PC-9 (cell line): ENCODE measurements around the gene ZNF524. TPM values are rescaled to one million over a fixed set of nuclear protein-coding genes. Genes with fewer than 3 reads are reported as not detected.
A peak's percentile ranks its signal among the peaks of the same experiment; 100 is the strongest.

ENCODE experiments used
- Bru-seq: library from RNA; stranded (reverse); fragments of 400-500 nt; gene quantifications from one replicate; lab custom pipeline; 2021; lab: Mats Ljungman, UMichigan
- BruChase-seq, 2 experiments: library from RNA; stranded (reverse); fragments of 400-500 nt; gene quantifications; one replicate each; lab custom pipeline; 2021; lab: Mats Ljungman, UMichigan
- BruUV-seq: library from RNA; stranded (reverse); fragments of 400-500 nt; replicated peaks from 2 replicates; lab custom pipeline; 2021; lab: Mats Ljungman, UMichigan
- CTCF ChIA-PET: fragments of 300-600 bp; sonication (Branson Sonifier 250); formaldehyde crosslinking; loops from one replicate; lab custom pipeline; 2022; ENCODE audit warnings: antibody characterized with exemption; lab: Charles Lee
- POLR2A ChIA-PET: fragments of 300-600 bp; sonication (Branson Sonifier 250); formaldehyde crosslinking; loops from one replicate; lab custom pipeline; 2022; ENCODE audit warnings: antibody characterized with exemption; ENCODE audit not compliant: unreplicated experiment; lab: Charles Lee
- DNase-seq, 2 experiments: peaks; one replicate each; pipeline versions ENCODE4 v3.0.0 to v3.0.0-alpha.2; 2015 to 2022; ENCODE audit warnings: mixed read lengths in 1 of 2
- H2AFZ ChIP-seq: fragments of 200-600 bp; sonication (generic); 2 replicates; pipeline ENCODE4 v1.8.1; 2017; ENCODE audit warnings: antibody characterized with exemption
- H3F3A ChIP-seq: fragments of 200-600 bp; sonication (generic); 2 replicates; pipeline ENCODE4 v1.8.1; 2017; ENCODE audit warnings: antibody characterized with exemption, mild to moderate bottlenecking, low read depth; ENCODE audit not compliant: insufficient read depth
- H3K27ac ChIP-seq: fragments of 200-600 bp; sonication (generic); 2 replicates; pipeline ENCODE4 v1.6.1; 2016; ENCODE audit warnings: mixed run types
- H3K27me3 ChIP-seq: fragments of 200-600 bp; sonication (generic); 2 replicates; pipeline ENCODE4 v1.6.1; 2016; ENCODE audit warnings: low read depth, mixed run types; ENCODE audit not compliant: insufficient read depth
- H3K36me3 ChIP-seq: fragments of 200-600 bp; sonication (generic); 2 replicates; pipeline ENCODE4 v1.6.1; 2016; ENCODE audit warnings: low read depth, mixed run types
- H3K4me1 ChIP-seq: fragments of 200-600 bp; sonication (generic); replicated peaks from 2 replicates; pipeline ENCODE4 v1.6.1; 2016; ENCODE audit warnings: mixed run types; ENCODE audit not compliant: insufficient read depth
- H3K4me2 ChIP-seq: fragments of 200-600 bp; sonication (generic); 2 replicates; pipeline ENCODE4 v1.6.1; 2017; ENCODE audit warnings: mixed run types
- H3K4me3 ChIP-seq: fragments of 200-600 bp; sonication (generic); 2 replicates; pipeline ENCODE4 v1.6.1; 2016; ENCODE audit warnings: mixed run types
- H3K79me2 ChIP-seq: fragments of 200-600 bp; sonication (generic); 2 replicates; pipeline ENCODE4 v1.6.1; 2017; ENCODE audit warnings: low read depth, mixed run types
- H3K9me2 ChIP-seq: fragments of 200-600 bp; sonication (generic); 2 replicates; pipeline ENCODE4 v1.8.1; 2017; ENCODE audit warnings: mild to moderate bottlenecking; ENCODE audit not compliant: insufficient read depth
- H3K9me3 ChIP-seq: fragments of 200-600 bp; sonication (generic); 2 replicates; pipeline ENCODE4 v1.8.1; 2016; ENCODE audit warnings: low read depth; ENCODE audit not compliant: insufficient read depth
- H4K20me1 ChIP-seq: fragments of 200-600 bp; sonication (generic); 2 replicates; pipeline ENCODE4 v1.8.1; 2017; ENCODE audit not compliant: insufficient read depth
- CTCF ChIP-seq: fragments of 200-600 bp; sonication (generic); conservative IDR thresholded peaks from 2 replicates; pipeline ENCODE4 v1.6.1; 2017; ENCODE audit warnings: mixed run types, antibody characterized with exemption, mild to moderate bottlenecking, moderate library complexity
- EZH2 ChIP-seq: fragments of 200-600 bp; sonication (generic); IDR thresholded peaks from 2 replicates; pipeline ENCODE4 v1.8.0; 2017; ENCODE audit warnings: antibody characterized with exemption, low read depth
- intact Hi-C: fragments of 100-400 bp; cut with micrococcal nuclease; formaldehyde crosslinking; loops from one replicate; pipeline ENCODE4 v1.10.0; 2022; ENCODE audit not compliant: unreplicated experiment
- long read RNA-seq: library from polyadenylated mRNA; stranded (forward); transcript quantifications from one replicate; pipeline ENCODE4 v2.0.0, GENCODE V29; 2022
- total RNA-seq: library from RNA; stranded (reverse); gene quantifications from 2 replicates; pipeline ENCODE4 v1.2.3, GENCODE V29; 2021

ZNF524 gene, protein sequence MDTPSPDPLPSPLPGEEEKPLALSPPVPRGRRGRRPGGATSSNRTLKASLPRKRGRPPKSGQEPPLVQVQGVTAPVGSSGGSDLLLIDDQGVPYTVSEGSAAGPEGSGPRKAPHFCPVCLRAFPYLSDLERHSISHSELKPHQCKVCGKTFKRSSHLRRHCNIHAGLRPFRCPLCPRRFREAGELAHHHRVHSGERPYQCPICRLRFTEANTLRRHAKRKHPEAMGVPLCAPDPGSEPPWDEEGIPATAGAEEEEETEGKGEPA
- total RNA-seq: 30.0 and 37.0 TPM in 2 replicates
- percentile 70 among the genes with signal in this experiment for Bru-seq, nascent RNA
- percentile 74 among the genes with signal in this experiment for BruChase-seq, experiment 1, labeled RNA remaining after a 2-hour chase
- percentile 76 among the genes with signal in this experiment for BruChase-seq, experiment 2, labeled RNA remaining after a 6-hour chase
- long read RNA-seq, transcript ZNF524-201 (2 exons, 1,102 nt): major isoform, 35 of 45 reads
- long read RNA-seq, transcript ZNF524-203 (1 exons, 1,260 nt): minor isoform, 7 of 45 reads
- long read RNA-seq, partial matches to known transcripts: 0 of 45 reads
- long read RNA-seq, other reads (novel, unspliced or antisense): 3 of 45 reads

DNA sequence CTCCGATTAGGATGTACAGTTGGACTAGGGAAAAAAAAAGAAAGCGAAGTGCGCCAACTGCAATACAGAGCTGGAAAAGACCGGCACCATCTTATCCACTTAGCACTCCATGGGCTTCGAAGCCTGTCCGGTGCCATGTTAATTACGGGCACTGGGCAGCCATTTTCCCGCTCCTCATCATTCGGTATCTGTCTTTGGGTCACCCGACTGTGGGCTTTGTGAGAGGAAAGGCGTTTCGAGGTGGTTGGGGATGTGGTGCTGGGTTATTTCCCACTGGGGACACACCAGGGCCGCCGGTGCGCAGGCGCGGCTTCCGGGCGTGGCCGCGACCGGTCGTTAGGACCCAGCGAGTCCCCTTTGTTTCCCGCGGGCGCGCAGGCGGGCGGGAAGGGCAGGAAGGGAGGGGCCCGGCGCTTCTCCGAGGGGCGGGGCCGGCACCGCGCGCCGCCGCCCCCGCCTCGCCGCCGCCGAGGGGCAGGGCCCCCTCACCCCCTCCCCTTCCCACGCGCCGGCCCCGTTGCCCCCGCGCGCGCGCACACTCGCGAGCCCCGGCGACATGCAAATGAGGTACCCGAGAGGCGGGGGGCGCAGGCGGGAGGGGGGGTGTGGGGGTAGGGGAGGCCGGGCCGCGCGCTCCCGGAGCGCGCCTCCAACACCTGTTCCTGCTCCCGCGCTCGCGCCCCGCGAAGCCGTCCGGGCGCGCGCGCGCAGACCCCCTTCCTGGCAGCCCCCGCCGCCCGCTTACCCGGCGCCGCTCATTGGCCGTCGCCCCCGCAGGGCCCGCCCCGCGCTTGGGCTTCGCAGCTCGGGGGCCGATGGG, at the start of gene ZNF524:
ZNF524 (plus strand) TSS at position 447 of the 820 bp plus-strand sequence. CDS start 1,825 bp downstream, outside the sequence.
- Histone ChIP-seq H2AFZ (peak within 1 kb of the TSS; percentile 83), H3K4me2 (peak within 1 kb of the TSS; percentile 97), H3K27me3 (no peaks in the 10 kb centered on the region), H4K20me1 (no peaks in the 10 kb centered on the region), H3F3A (peaks cover 44% of the 10 kb centered on the region), H3K9me2 (no peaks in the 10 kb centered on the region), H3K4me1 (peaks cover 22% of the 10 kb centered on the region), H3K4me3 (peak within 1 kb of the TSS; percentile 91), H3K27ac (peak within 1 kb of the TSS; percentile 94), H3K9me3 (no peaks in the 10 kb centered on the region), H3K79me2 (peaks cover 18% of the 10 kb centered on the region), H3K36me3 (peaks cover 4% of the 10 kb centered on the region; the same call in 1 of the 2 replicates)
- TF ChIP-seq CTCF (no peak), EZH2 (no peak)
- ChIA-PET CTCF (interaction anchor here (0.6 to 1.2 kb wide), 2 partner anchors 96 to 113 kb away, joined by 3 to 5 read pairs; no protein-coding TSS in a partner anchor), POLR2A (interaction anchor here (0.6 to 1.6 kb wide), 8 partner anchors 14 to 521 kb away, joined by 3 to 44 read pairs (median 6); partner anchors contain the start of genes PPP1R12C, U2AF2 and ZNF579)
- intact Hi-C loops: loop anchor here (1.0 to 5.0 kb wide), 4 partner anchors 13 to 433 kb away; partner anchors contain the start of gene DNAAF3
- BruUV-seq: TSS peak; percentile 37
- DNase-seq: peak; percentile 71 to 93

DNA sequence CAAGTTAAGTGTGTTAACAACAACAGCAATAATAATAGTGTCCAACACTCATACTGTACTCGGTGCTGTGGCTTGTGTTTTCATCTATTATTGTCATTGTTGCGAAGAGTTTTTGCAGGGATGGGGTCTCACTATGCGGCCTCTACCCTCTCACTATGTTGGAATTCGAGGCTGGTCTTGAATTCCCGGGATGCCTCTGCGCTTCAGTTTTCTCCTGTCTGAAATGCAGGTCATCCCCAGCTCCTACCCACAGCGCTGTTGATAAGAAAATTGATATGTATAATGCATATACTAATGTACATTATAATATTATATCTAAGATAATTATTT, 49.8 kb upstream of the ZNF524 start:
- ChIA-PET CTCF (no interaction called here), POLR2A (interaction anchor here (0.6 to 0.9 kb wide), 4 partner anchors 25 to 54 kb away, joined by 3 to 6 read pairs (median 4); partner anchors contain the start of gene FIZ1)
- H3K4me1 ChIP-seq: peaks cover 58% of the 10 kb centered on the region
- H3K4me2 ChIP-seq: peak overlapping the region; percentile 85
- H3F3A ChIP-seq: peaks cover 60% of the 10 kb centered on the region
- no peaks in the 10 kb centered on the region for H3K36me3 ChIP-seq
- H3K9me3 ChIP-seq: no peaks in the 10 kb centered on the region
- intact Hi-C loops: loop anchor here (1.0 kb wide), 1 partner anchor 37 kb away; no protein-coding TSS in a partner anchor
- no peaks in the 10 kb centered on the region for H3K27me3 ChIP-seq
- peak overlapping the region; percentile 96 for H3K27ac ChIP-seq
- no TSS peak for BruUV-seq
- peak overlapping the region; percentile 71; the same call in 1 of the 2 replicates for H2AFZ ChIP-seq
- H3K79me2 ChIP-seq: peaks cover 5% of the 10 kb centered on the region; the same call in 1 of the 2 replicates
- no peak; the same call in 1 of the 2 replicates for TF ChIP-seq CTCF
- TF ChIP-seq EZH2: no peak
- DNase-seq: no peak
- peak overlapping the region; percentile 54 for H3K4me3 ChIP-seq
- H3K9me2 ChIP-seq: no peaks in the 10 kb centered on the region
- H4K20me1 ChIP-seq: no peaks in the 10 kb centered on the region
